ENCODE measurements around the gene NPHP4.

NPHP4 gene

GRCh38 chr1:5972198-5972520, 20.1 kb downstream of the NPHP4 start:
- TF ChIP-seq CTCF (IDR thresholded peaks at IDR 0.05; ENCODE audit: low read depth, low read length), result no peak
- DNase-seq (ENCODE audit: low read depth in 2 of 2), result no peak
- no peak overlapping the region for H3K4me3 ChIP-seq (replicated peaks in 1 of 2; ENCODE audit: low read depth in 2 of 2, low read length in 2 of 2)

DNA sequence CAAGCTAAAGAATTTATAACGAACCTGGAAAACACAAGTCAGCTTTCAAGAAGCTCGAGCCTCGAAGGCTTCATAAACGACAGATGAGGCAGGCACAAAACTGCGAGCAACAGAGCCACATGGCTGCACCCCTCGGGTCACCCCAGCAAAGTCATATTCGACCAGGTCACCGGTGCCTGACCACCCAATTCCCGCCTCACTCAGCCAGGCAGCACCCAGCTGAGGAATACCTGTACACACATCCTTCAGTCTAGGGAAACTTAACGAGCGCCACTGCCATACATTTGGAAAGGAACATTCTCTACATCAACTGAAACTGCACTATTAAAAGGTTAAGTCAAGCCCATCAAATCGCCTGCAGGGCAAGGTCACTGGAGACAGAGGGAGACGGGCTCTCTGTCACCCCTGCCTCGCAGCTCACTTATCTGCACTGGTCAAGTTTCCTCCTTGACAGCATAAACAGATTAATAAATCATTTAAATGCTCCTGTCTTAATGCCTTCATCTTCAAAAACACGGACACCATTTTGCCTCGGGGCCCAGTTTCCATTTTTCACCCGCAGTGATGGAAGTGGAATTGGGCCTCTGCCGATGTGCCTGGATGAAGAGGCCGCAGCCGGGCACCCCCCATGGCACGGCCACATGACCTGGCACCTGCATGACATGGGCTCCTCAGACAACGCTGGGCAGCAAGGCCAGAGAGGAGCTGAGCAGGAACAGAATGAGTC, 20.6 kb downstream of the NPHP4 start:
- no peak overlapping the region for H3K4me3 ChIP-seq (replicated peaks in 1 of 2; ENCODE audit: low read depth in 2 of 2, low read length in 2 of 2)
- TF ChIP-seq CTCF (IDR thresholded peaks at IDR 0.05; ENCODE audit: low read depth, low read length), result no peak
- DNase-seq (ENCODE audit: low read depth in 2 of 2), result no peak

DNA sequence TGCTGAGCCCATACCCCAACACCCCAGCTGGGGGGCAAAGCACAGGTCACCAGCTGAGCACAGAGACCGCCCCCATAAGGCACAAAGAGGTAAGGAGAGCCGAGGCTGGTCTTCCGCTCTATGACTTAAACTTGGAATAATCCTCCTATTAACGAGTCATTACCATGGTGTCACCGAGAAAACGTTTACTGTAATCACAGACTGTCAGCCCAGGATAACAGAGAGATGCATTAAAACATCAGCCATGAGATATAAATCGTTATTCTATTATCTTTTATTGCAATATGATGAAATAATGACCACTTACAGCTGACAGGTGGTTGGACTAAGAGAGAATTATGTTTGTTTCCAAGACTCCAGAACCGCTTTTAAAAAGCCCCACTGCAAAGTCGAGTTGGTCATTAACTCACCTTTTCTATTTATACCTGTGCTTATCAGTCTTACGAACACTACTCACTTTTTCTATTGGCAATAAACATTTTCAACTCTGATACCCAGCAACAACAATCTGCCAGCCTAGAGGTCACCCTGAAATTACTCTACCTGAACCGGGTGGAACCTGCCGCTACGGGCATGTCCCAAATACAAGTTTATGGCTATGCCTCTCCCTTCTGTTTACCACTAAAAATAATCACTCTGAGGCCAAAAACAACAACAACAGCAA, 21.5 kb downstream of the NPHP4 start:
- no peak for DNase-seq (ENCODE audit: low read depth in 2 of 2)
- no peak for TF ChIP-seq CTCF (IDR thresholded peaks at IDR 0.05; ENCODE audit: low read depth, low read length)
- H3K4me3 ChIP-seq (replicated peaks in 1 of 2; ENCODE audit: low read depth in 2 of 2, low read length in 2 of 2), result no peak overlapping the region

DNA sequence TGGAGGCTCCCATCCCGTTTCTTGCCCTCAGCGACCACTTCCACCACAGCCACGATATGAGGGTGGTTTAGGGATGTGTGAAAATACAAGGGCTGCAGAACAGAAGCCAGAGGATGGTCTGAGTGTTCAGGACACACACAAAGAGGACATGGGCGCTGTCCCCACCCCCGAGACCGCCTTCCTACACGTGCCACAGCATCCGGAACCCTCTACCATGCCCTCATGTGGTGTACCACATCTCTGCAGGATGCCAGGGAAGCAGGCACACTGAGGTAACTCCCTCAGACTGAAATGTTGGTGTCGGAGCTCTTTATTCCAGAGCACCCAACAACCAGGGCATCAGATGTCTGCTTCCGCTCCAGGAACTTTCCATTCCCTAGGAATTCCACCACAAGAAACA, 23.1 kb downstream of the NPHP4 start:
- H3K4me3 ChIP-seq (replicated peaks in 1 of 2; ENCODE audit: low read depth in 2 of 2, low read length in 2 of 2), result no peak overlapping the region
- TF ChIP-seq CTCF (IDR thresholded peaks at IDR 0.05; ENCODE audit: low read depth, low read length), result no peak
- no peak for DNase-seq (ENCODE audit: low read depth in 2 of 2)

DNA sequence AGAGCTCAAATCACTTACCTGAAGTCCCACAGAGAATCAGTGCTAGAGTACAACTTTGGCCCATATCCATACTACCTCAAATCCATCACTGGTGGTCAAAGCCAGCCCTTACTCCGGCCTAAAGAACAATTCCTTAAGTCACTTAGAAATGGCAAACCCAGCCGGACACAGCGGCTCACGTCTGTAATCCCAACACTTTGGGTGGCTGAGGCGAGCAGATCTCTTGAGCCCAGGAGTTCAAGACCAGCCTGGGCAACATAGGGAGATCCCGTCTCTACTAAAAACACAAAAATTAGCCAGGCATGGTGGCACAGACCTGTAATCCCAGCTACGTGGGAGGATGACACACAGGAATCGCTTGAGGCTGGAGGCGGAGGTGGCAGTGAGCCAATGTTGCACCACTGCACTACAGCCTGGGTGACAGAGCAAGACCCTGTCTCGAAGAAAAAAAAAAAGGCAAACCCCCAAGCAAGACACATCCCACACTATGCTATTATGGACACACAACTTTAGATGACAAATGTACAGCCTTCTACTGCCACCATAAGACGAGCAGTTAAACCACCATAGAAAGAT, 24.0 kb downstream of the NPHP4 start:
- DNase-seq (ENCODE audit: low read depth in 2 of 2), result no peak
- no peak for TF ChIP-seq CTCF (IDR thresholded peaks at IDR 0.05; ENCODE audit: low read depth, low read length)
- H3K4me3 ChIP-seq (replicated peaks in 1 of 2; ENCODE audit: low read depth in 2 of 2, low read length in 2 of 2), result no peak overlapping the region

- no peak for TF ChIP-seq CTCF (IDR thresholded peaks at IDR 0.05; ENCODE audit: low read depth, low read length)
Observed at GRCh38 chr1:5967351-5968160, 24.7 kb downstream of the NPHP4 start.

More at GRCh38 chr1:5967351-5968160, 24.7 kb downstream of the NPHP4 start:
- DNase-seq (ENCODE audit: low read depth in 2 of 2), result peak in 1 of 2 donors; percentile 13
- no peak overlapping the region for H3K4me3 ChIP-seq (replicated peaks in 1 of 2; ENCODE audit: low read depth in 2 of 2, low read length in 2 of 2)
